IPS-18c (cell line): ENCODE data around the gene DCST1.

ENCODE experiments used
- H3K4me3 ChIP-seq: 2 replicates; pipeline ENCODE4 v1.7.0; 2013; ENCODE audit warnings: low read depth, mild to moderate bottlenecking, low read length, moderate library complexity; ENCODE audit not compliant: insufficient read depth
- H3K9me3 ChIP-seq: one replicate; pipeline ENCODE4 v1.6.1; 2013; ENCODE audit warnings: mild to moderate bottlenecking, low read length, moderate library complexity; ENCODE audit not compliant: control insufficient read depth, insufficient read depth

DCST1 gene

GRCh38 chr1:154999571-155000410 lies 33.8 kb upstream of the DCST1 start:
- peak overlapping the region; percentile 52 for H3K4me3 ChIP-seq
- peaks cover 2% of the 10 kb centered on the region for H3K9me3 ChIP-seq

GRCh38 chr1:155000411-155000725 lies 33.3 kb upstream of the DCST1 start:
- Histone ChIP-seq H3K4me3 (peak overlapping the region; percentile 84), H3K9me3 (peaks cover 2% of the 10 kb centered on the region)

GRCh38 chr1:155000726-155001424 lies 32.7 kb upstream of the DCST1 start:
- Histone ChIP-seq H3K4me3 (peak overlapping the region; percentile 84), H3K9me3 (peaks cover 2% of the 10 kb centered on the region)

GRCh38 chr1:155001425-155001674 lies 32.3 kb upstream of the DCST1 start:
- peak overlapping the region; percentile 84 for H3K4me3 ChIP-seq
- peaks cover 2% of the 10 kb centered on the region for H3K9me3 ChIP-seq

- H3K9me3 ChIP-seq: peaks cover 2% of the 10 kb centered on the region
- peak overlapping the region; percentile 84 for H3K4me3 ChIP-seq
These were observed 31.8 kb upstream of the DCST1 start for GRCh38 chr1:155001675-155002463.

GRCh38 chr1:155002464-155003226 lies 31.0 kb upstream of the DCST1 start, which contains the start of gene ZBTB7B:
TSS of gene ZBTB7B (plus strand) at chr1:155002802. CDS start at chr1:155014661, 11,859 bp downstream.
- peaks cover 2% of the 10 kb centered on the region for H3K9me3 ChIP-seq

GRCh38 chr1:155003227-155003765 lies 30.3 kb upstream of the DCST1 start:
- H3K9me3 ChIP-seq: peaks cover 2% of the 10 kb centered on the region
- peak overlapping the region; percentile 87 for H3K4me3 ChIP-seq

More at GRCh38 chr1:155002464-155003226, 31.0 kb upstream of the DCST1 start, which contains the start of gene ZBTB7B:
- peak within 1 kb of the TSS; percentile 87 for H3K4me3 ChIP-seq

GRCh38 chr1:155003766-155004351 lies 29.8 kb upstream of the DCST1 start:
- peak overlapping the region; percentile 87 for H3K4me3 ChIP-seq
- peaks cover 2% of the 10 kb centered on the region for H3K9me3 ChIP-seq

- Histone ChIP-seq H3K4me3 (peak overlapping the region; percentile 87), H3K9me3 (peaks cover 2% of the 10 kb centered on the region)
These were observed 29.1 kb upstream of the DCST1 start for GRCh38 chr1:155004352-155005075.

- peaks cover 2% of the 10 kb centered on the region for H3K9me3 ChIP-seq
- H3K4me3 ChIP-seq: peak overlapping the region; percentile 4; the same call in 1 of the 2 replicates
These were observed 28.3 kb upstream of the DCST1 start for GRCh38 chr1:155005076-155006011.

GRCh38 chr1:155006601-155007101 lies 27.0 kb upstream of the DCST1 start:
- Histone ChIP-seq H3K4me3 (no peak overlapping the region), H3K9me3 (peaks cover 2% of the 10 kb centered on the region)

GRCh38 chr1:155007251-155007828 lies 26.3 kb upstream of the DCST1 start:
- H3K4me3 ChIP-seq: no peak overlapping the region

GRCh38 chr1:155008015-155008941 lies 25.3 kb upstream of the DCST1 start:
- H3K4me3 ChIP-seq: no peak overlapping the region; the same call in 1 of the 2 replicates

More at GRCh38 chr1:155007251-155007828, 26.3 kb upstream of the DCST1 start:
- peaks cover 2% of the 10 kb centered on the region for H3K9me3 ChIP-seq

More at GRCh38 chr1:155008015-155008941, 25.3 kb upstream of the DCST1 start:
- H3K9me3 ChIP-seq: no peaks in the 10 kb centered on the region
